HG02852 (cell line): Measurements from ENCODE around the gene PAGE2B.
"Not testable (repeated sequence)": the region's sequence is repeated elsewhere in the genome, so short reads cannot be mapped to it uniquely, and the experiment has no call there.

Experiments
- ATAC-seq: cut with Tn5 transposase; IDR thresholded peaks from one replicate; pipeline ENCODE4 v1.9.1; 2021; ENCODE audit warnings: mild to moderate bottlenecking, moderate library complexity; ENCODE audit not compliant: unreplicated experiment

PAGE2B gene

DNA sequence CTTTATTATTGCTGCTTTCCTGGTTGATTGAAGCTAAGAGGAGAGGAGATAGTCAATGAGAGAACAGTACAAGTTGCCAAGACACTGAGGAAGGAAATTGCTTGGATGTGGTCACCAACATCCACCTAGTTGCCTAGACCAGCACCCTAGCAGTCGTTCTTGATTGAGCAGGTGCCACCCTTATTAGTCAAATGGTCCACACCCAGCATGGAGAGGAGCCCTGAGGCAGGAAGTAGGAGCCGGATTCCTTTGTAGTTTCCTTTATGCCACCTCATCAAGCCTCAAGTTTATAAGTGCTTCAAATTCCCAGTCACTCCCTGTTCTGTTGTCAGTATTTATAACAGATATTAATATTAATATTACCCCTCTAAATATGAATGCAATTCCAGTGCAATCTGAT lies 33.1 kb downstream of the PAGE2B start:
- no peak for ATAC-seq

DNA sequence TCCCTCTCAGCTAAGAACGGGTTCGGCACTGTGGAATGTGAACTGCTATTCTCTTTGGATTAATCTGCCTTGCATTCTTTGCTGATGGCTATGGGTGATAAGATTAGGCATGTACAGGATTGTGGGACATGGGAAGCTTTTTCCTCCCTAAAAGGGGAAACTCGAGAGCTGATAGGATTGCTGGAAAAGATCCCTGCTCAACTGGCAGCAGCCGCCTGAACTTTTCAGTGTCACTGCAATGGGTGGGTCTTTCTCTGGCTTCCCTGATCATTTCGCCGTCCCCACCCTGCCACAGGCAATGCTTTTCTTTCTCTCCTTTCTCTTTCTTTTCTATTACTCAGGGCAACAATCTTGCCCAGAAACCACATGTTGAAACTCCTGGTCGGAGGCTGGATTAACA lies 34.5 kb downstream of the PAGE2B start:
- ATAC-seq = no peak

DNA sequence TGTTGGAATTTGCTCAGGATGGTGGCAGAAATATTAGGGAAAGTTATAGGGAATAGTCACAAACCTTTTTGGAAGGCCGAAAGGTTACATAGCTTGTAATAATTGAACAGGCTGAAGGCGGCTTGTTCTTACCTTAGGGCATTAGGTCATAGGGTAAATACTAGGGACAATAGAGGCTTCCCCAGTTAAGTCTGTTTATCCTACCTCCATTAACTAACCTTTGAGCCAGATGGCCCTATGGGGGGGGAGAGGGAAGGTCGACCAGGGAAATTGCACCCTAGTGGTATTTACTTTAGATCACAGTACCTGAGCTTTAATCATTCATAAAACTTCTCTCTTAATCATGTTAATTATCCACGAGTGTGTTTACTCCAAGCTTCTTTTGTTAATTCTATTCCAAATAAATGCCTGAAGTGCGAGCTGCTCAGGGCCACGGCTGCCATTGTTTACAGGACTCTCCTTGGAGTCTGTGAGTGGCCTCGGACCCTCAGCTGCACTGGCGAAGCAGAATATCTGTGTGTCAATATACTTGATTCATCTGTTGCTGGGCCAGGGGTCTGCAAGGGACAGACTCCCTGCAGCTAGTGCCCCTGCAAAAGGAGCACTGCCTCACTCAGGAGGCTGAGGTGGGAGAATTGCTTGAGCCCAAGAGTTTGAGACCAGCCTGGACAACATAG lies 36.9 kb downstream of the PAGE2B start:
- no peak for ATAC-seq

DNA sequence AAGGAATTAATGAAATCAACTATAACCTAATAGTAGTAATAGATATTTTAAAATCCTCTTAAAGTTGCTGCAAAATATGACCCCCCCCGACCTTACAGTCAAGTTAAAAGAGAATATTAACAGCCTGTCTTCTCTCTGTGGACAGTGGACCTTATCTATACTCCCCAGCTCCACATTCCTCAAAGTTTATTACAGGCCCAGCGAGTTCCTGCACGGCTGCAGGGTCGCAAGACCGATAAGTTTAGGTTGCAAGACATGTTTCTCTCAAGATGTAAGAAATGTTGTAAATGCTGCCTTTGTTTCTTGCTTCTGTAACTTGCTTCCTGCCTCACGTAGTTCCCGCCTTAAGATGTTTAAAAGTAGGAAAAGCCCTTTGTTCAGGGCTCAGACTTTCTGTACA lies 41.8 kb downstream of the PAGE2B start:
- not testable (repeated sequence) for ATAC-seq

DNA sequence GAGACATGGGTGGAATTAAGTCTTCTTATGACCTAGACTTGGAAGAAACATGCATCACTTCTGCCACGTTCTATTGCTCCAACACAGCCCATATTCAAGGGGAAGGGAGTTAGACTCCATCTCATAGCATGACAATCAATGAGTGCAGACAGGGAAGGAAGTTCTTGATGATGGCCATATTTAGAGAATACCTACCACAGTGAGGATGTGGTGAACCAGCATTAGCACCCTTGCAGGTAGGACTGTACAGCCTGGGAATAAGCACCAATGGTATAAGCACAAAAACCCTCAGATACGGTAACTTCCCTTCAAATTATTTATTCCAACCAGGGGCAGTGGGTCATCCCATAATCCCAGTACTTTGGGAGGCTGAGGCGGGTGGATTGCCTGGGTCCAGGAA lies 43.7 kb downstream of the PAGE2B start:
- no peak for ATAC-seq

DNA sequence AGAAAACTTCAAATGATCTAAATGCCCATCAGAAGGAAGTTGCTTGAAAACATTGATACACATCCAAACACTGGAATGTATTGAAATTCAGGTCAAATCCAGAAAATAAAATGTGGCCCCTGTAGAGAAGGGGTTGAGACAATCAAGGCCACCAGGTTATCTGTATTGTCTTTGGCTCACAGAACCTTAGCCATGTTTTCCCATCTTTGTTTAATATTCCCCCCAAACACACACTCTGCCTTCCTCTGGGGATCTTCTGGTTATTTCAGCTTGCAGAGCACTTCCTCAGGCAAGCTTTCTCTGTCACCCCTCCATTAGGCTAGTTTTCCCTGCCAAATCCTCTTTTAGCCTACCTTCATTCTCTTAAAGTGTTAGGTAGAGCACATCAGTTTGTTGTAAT lies 44.4 kb downstream of the PAGE2B start:
- no peak for ATAC-seq

DNA sequence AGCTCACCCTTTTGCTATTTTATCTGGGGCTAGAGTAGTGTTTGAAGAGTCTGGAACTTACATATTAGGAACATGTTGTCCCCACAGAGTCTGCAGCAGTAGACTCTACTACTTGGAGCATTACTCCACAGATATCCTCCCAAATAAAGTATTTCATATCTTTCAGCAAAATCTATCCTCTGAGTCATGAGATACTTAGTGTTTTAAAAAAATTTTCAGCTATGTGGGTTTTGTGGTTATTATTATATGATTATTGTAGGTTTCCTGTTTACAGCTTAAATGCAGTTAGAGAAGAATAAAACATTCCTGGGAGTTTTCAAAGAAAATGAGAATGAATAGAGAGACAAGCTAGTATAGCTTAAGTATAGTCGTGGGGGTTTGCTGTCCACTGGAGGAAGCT lies 44.9 kb downstream of the PAGE2B start:
- ATAC-seq = no peak

DNA sequence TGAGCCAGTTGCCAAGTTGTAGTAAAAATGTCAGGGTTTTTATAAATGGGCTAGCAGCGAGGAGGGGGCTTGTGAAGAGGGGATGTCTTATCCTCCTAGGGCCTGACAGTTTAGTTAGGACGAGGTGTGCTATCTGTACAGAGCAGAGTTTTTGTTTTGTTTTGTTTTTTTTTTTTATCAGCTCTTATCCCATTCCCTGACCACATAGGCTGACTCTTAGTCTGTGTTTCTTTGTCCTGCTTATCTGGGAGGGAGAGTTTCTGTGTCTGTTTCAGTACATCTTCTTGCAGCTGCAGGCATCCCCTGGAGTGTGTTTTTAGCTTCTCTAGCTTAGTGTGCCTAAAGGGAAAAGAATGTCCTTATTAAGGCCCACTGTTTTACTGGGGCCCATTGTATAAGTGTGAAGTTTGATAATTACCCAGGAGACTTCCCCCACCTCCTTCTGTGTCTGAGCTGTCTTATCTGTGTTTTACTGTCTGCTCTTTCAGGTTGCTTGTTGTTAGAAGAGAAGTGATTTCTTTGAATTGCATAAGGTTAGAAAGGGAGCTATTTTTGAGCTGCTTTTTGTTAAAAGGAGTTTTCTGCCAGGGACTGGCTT lies 46.0 kb downstream of the PAGE2B start:
- ATAC-seq = no peak

DNA sequence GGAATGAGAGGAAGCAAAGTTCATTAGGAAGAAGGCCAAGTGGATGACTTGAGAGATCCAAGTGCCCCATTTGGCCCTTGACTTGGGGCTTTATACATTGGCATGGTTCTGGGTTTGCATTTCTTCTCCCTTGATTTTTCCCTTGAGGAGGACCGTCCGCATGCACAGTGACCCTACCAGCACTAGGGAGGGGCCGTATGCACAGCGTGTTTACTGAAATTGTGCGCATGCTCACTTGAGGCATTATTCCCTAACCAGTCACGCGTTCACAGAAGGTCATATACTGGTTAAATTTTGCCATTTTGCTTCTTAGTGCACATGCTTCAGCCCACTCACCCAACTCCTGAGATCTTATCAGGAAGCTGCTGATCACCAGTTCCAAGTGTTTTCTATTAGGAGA lies 49.1 kb downstream of the PAGE2B start:
- no peak for ATAC-seq

DNA sequence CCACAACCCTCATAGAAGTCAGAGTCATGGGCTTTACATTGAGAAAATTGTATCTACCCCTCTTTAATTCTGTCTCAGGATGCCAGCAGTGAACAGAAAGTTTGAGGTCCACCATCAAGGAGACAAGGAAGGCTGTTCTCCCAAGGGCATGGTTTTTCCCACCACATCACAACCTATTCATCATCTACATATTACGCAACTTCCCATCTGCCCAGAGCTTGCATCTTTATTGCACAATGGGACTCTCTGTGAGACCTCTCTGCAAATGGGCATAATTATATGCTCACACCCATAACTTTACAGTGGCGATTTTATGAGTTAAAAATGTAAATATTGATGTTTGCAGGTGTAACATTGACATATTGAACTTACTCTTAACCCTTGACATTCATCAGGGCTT lies 52.9 kb downstream of the PAGE2B start:
- ATAC-seq = no peak
